Fibroblast of skin of right quadriceps (primary cell): ENCODE data around the gene SEMA4A.

Experiments
- DNase-seq: peaks from one replicate; pipeline ENCODE4 v3.0.0-alpha.2; 2013

Gene SEMA4A

DNA sequence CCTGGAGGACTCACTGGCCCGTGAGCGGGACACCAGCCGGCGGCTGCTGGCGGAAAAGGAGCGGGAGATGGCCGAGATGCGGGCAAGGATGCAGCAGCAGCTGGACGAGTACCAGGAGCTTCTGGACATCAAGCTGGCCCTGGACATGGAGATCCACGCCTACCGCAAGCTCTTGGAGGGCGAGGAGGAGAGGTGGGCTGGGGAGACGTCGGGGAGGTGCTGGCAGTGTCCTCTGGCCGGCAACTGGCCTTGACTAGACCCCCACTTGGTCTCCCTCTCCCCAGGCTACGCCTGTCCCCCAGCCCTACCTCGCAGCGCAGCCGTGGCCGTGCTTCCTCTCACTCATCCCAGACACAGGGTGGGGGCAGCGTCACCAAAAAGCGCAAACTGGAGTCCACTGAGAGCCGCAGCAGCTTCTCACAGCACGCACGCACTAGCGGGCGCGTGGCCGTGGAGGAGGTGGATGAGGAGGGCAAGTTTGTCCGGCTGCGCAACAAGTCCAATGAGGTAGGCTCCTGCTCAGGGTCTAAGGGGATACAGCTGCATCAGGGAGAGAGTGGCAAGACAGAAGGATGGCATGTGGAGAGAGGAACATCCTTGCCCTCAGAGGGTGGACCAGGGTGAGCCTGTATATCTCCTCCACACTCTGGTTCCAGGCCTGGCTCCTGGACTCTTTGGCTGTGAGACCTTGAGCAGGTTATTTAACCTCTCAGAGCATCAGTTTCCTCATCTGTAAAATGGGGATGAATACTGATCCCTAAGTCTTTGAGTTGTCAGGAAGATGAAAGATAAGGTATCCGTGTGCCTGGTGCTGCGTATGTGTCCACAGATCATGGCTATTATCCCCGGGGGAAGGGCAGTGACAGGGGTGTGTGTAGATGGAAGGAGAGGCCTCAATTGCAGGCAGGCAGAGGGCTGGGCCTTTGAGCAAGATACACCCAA is 17.2 kb upstream of the SEMA4A start:
- no peak for DNase-seq

DNA sequence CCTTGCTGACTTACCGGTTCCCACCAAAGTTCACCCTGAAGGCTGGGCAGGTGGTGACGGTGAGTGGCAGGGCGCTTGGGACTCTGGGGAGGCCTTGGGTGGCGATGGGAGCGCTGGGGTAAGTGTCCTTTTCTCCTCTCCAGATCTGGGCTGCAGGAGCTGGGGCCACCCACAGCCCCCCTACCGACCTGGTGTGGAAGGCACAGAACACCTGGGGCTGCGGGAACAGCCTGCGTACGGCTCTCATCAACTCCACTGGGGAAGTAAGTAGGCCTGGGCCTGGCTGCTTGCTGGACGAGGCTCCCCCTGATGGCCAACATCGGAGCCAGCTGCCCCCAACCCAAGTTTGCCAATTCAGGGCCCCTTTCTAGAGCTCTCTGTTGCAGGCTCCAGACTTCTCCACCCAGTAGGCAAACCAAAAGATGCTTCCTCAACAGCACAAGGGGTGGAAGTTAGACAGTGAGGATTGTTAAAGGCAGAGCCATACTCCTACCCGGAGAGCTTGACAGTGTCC is 16.4 kb upstream of the SEMA4A start:
- DNase-seq: no peak

DNA sequence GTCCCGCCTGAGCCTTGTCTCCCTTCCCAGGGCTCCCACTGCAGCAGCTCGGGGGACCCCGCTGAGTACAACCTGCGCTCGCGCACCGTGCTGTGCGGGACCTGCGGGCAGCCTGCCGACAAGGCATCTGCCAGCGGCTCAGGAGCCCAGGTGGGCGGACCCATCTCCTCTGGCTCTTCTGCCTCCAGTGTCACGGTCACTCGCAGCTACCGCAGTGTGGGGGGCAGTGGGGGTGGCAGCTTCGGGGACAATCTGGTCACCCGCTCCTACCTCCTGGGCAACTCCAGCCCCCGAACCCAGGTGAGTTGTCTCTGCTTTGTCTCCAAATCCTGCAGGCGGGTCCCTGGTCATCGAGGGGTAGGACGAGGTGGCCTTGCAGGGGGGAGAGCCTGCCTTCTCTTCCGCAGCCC is 14.9 kb upstream of the SEMA4A start:
- no peak for DNase-seq

DNA sequence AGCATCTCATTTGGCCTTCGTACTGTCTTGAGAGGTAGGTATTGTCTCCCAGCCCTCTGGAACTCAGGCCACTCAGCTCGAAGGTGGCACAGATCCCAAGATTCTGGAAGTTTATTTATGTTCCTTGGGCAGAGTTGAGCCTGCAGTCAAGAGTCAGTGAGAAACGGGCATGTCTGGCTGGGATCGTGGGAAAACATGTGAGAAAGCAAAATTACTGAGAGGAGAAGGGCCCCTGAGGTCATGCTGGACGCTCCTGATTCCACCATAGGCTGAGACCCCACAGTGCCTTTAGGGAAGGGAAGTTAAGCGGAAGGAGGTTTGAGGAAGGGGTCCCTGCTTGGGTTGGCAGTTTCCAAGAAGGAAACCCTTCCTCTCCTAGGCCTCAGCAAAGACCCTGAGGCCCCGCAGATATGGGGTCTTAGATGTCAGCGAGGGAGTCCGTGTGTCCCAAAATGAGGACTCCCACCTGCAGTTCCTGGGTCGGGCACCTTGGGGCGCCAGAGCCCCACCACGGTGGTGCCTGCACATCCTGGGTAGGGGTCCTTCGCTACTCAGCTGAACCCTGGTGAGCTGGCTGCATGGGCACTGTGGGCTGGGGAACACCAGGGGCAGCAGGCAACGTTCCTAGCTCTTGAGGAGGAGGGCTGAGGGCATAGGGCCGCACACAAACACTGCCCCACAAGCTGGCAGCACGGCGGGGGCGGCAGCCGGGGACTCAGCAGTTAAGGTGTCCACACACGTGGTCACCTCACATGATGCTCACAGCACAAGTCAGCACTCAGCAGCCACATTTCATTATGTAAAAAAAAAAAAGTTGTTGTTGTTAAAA is 12.3 kb upstream of the SEMA4A start:
- no peak for DNase-seq

DNA sequence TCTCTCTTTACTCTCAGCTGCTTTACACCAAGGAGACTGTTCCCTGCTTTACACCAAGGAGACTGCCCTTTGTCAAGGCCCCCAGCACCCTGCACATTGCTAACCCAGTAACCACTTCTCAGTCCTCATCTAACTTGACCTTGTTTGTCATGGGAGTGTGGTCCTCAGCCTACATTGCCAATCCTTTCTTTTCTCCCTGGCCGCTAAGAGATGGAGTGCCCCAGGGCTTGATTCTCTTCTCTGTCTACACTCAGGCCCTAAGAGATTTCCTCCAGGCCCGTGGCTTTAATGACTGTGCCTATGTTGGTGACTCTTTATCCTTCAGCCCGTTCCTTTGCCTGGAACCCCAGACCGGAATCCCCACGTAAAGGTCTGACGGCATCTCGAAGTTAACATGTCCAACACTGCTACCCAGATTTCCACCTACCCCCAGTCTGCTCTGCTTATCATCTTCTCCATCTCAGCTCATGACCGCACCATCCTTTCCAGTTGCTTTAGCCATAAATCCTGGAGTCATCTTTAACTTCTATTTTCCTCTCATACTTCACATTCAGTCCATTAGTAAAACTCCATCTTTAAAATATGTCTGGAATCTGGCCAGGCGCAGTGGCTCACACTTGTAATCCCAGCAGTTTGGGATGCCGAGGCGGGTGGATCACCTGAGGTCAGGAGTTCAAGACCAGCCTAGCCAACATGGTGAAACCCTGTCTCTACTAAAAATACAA is 9.5 kb upstream of the SEMA4A start:
- peak; percentile 70 for DNase-seq

DNA sequence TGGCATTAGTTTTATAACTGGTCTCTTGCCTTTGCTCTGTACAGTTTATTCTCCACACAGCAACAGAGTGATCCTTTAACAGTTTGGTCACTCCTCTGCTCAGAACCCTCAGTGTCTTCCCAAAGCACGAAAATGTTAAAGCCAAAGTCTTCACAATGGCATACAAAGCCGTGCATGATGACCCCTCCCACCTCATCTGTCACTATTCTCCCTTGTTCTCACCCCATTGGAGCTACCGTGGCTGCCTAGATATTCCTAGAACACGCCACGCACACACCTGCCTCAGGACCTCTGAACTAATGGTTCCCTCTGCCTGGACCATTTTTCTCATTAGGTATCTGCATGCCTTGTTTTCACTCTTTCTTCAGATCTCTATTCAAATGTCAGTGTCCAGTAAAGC is 8.6 kb upstream of the SEMA4A start:
- DNase-seq: no peak

DNA sequence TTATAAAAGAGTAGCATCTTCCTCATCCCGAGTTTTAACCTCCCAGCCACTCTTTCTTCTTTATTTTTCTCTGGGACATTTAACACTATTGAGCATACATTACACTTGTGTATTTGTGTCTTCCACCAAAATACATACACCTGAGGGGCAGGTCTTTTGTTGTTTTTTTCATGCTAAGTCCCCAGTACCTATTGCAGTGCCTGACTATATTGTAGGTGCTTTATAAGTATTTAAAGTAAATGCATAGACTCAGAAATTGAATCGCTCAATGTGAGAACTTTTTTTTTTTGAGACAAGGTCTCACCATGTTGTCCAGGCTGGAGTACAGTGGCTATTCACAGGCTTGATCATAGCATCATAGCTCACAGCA is 7.8 kb upstream of the SEMA4A start:
- DNase-seq: no peak

DNA sequence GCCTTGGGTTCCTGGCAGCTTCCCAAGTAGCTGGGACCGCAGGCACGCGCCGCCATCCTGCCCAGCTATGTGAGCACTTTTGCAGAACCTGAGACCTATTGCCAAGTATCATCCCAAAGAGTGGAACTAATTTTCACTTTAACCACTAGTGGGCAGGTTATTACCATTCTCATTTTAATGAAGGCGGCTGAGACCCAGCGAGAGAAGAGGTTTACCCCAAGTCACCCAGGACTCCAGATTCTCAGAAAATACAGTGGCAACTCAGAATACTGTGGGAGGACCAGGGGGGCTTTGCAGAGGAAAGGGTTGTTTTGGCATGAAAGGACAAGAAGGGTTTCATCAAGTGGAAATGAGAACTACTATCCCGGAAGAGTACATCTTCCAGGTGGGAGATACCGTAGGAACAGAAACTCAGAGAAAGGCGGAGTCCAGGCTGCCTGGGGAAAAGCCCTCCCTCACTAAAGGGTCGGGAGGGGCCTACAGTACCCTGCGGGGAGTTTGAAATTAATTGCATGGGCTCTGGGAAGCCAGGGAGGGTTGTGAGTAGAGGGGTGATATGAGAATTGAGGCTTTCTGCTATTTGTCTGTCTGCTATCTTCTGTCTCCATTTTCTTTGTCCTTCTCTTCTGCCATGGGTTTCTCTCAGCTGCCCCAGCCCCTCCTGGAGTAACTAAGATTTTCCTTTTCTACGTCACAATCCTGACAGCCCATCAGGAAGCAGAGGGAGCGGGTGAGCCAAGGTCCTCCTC is 7.2 kb upstream of the SEMA4A start:
- DNase-seq: peak; percentile 95

DNA sequence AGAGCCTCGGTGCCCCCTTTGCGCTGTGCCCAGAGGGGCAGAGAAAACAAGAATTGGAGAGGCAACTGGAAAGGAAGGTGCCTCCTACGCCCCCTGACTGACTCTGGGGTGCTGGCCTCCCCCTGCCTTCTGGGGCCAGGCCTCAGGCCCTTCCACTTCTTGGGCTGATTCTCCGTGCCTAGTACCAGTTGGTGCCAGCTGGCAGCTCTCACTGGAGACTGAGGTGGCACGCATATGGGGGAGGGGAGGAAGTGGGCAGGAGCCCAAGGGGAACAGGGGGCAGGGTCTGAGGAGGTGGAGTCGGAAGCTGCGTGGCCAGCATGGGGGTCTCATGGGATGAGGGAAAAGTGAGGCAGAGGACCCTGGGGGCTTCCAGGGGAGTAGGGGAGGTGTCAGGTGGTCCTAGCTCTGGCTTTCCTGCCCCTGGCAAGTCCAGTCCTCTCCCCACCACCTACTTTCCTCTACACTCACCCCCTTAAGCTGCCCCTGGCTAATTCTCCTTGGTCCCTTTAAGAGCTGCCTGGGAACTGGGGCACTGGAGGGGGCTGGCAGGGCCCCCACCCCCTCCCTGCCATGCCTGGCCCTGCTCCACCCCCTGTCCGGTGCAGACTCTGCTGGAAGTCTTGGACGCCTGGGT is 6.5 kb upstream of the SEMA4A start:
- no peak for DNase-seq

DNA sequence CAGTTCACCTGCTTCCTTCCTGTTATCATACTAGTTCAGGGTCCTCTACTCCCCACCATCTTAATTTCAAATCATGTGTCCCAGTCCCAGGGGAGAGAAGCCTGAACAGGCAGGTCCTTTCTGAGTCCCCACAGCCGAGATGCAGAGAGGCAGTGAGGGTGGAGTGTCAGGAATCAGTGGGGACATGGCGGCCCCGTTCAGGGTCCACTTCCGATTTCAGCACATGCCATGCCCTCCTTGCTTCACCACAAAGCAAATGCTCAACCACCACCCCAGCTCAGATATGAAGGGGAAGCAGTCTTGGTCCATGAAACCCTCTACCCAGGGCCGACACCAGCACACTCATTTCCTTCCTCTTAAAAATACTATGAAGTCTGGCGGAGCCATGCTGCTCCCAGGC is 5.2 kb upstream of the SEMA4A start:
- DNase-seq: no peak

DNA sequence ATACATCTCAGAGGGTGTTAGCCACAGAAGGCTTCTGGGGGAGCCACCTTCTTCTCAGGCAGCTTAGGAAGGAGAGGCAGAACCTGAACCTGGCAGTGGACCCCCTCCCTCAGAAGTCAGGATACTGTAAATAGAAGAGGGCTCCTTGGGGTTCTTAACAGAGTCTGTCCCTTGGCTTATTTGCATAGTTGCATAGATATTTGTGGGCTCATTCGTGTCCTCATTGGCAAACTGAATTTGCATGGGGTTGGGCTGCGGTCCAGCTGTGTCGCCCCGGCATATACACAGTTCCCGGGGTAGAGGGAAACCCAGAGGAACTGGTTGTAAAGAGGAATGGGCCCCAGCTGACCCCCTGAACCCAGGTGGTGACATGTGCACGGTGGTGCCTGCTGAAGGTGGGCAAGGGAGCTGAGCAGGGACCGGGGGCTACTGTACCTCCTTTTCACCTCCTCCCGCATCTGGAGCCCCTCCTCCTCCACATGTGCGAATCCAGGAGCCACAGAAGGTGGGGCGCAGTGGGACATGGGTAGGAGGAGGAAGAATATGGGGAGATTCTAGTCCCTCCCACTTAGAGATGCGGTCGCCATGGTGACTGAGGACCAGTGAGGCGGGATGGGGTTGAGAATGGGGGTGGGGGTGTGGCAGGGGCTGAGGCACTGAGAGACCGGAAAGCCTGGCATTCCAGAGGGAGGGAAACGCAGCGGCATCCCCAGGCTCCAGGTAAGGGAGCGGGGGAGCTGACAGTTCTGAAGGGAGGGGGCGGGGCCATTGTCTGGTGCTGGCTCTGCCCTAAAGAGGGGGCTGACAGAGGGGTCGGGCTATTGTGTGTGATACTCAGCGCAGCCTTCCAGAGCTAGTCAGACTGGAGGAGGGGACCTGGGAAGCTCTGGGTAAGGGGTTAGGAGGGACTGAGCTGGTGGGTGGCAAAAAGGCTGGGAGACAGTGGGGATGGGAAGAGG is 3.7 kb upstream of the SEMA4A start:
- DNase-seq: no peak

DNA sequence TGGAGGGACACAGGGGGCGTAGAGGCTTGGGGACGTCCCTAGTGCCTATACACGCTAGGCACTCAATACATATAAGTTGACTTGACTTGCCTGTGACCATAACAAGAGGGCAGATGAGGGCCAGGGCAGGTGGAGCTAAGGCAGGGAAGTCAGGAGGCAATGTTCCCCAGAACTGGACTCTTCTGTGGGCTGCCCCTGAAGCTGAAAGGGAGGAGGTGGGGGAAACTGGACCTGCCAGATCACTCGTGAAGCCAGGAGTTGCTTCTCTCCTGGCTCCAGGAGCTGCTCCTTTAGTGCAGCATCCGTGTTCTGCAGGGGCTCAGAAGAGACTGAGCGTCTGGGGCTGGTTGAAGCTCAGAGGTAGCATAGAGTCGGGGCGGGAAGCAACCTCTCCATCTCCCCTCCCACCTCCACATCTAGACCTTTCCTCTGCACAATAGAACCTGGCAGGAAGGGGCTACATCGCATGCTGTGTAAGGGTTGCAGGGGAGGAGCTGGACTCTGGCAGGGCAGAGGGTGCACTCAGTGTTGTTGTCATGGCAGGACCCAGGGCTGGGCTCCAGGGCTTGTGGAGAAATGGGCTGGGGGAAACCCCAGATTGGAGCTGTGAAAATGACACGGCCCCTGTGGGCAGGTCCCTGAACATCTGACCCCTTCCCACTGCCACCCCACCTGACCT is 2.9 kb upstream of the SEMA4A start:
- no peak for DNase-seq

DNA sequence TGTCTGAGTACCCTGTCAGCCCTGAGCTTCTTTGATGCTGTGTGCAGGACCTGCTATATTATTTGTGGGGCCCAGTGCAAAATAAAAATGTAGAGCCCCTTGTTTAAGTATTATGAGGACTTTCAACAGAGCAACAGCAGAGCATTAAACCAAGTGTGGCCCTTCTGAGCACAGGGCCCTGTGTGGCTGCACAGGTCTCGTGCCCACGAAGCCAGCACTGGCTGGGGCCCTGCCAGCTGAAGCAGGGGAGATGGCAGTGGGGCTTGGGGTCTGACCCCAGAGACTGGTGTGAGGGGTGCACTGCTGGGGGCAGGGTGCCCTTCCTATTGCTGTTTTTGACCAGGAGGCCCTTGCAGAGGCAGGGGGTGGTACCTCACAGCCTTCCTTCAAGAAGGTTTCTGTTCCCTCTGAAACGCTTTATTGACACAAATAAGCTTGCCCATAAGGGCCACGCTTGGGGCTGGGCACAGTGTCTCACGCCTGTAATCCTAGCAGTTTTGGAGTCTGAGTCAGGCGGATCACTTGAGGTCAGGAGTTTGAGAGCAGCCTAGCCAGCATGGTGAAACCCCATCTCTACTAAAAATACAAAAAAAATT is 2.2 kb upstream of the SEMA4A start:
- DNase-seq: peak; percentile 50

DNA sequence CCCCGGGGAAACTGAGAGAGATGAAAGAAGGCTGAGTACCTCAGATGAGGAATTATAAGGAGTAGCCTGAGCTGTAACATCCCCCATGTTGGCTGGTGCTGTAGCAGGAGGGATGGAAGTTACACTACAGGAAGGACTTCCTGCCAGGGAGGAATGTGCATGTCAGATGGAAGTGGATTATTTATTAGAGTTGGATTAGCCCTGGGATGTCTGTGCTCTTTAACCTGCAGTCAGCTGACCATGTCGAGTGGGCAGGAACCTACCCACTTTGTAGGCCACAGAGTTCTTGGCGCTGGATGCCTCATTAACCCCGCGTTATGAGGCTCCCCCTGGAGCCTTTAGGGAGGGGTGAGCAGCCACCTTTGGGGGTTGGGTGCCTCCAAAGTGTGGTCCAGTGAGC is 757 bp upstream of the SEMA4A start:
- DNase-seq: no peak

DNA sequence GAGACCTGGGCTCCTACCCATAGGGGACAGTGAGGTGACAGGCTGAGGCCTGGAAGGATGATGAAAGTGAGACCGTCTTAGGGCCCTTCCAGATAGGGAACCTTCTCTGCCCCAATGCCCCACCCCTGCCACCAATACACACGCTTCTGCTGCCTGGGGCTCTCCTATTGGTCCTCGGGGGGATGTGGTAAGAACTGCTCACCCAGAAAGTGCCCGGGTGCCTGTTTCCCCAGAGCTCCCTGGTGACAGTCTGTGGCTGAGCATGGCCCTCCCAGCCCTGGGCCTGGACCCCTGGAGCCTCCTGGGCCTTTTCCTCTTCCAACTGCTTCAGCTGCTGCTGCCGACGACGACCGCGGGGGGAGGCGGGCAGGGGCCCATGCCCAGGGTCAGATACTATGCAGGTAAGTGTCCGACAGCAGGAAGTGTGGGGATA is 948 bp downstream of the SEMA4A start:
- DNase-seq: no peak

DNA sequence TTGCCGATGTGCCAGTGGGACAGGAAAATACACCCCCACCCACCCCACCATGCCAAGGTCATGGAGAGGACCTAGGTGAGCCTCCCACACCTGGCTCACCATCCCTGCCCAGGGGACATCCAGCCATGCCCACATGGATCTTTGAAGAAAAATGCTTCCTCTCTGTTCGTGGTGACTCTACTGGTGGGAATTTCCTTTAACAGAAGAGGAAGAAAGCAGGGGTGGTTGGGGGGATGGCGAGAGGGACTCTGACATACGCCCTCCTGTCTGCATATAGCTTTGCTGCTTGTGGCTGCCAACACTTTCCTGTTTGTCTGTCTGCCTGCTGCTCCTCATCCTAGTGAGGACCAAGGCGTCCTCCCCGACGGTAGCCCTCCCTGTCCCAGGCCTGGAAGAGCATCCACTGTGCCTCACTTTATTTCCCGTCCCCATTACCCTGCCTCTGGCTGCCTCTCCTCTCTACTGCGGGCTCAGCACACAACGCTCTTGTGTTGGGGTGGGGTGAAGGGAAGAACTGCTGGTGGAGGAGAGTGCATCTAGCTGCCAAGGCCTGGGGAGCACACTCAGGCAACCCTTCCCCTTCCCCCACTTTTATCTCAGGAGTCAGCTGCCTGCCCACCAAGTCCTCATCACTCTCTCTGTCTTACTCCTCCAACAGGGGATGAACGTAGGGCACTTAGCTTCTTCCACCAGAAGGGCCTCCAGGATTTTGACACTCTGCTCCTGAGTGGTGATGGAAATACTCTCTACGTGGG is 2.5 kb downstream of the SEMA4A start:
- no peak for DNase-seq

DNA sequence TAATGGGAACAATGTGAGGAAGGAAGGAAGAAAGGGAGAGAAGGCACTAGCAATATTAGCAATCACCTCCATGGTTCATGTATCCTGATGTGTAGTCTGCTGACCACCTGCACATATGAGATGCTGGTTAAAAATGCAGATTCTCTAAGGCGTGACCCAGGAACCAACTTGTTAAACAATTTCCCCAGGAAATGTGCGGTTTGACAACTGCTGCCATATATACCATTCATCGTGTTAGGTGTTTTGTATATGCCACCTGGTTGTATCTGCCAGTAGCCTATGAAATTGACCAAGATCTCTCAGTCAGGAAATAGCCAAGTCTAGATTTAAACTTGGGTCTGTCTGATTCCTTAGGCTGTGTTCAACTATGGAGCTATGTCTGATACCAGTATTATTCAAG is 4.1 kb downstream of the SEMA4A start:
- no peak for DNase-seq

DNA sequence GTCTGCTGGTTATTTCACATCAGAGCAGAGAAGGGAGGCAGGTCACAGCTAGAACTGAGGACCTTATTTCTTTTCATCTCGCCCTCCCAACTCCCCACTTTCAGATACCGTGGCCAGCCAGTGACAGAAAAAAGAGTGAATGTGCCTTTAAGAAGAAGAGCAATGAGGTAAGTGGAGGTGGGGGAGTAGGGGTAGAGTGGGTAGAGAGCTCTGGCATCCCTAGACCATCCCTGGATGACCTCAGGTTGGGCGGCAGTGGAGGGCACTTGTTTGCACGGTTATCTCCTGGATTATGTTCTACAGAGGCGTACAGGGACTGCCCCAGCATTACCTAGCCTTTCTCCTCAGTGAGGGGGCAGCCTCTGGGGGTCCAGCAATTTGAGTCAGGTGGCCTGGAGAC is 4.6 kb downstream of the SEMA4A start:
- DNase-seq: no peak
